Hematopoietic multipotent progenitor cell treated with erythropoietin and hydrocortisone succinate and interleukin-3 and kit ligand, for 8 days (in vitro differentiated cells): ENCODE measurements around the gene OR1M1.

ENCODE experiments used
- DNase-seq: peaks from one replicate; pipeline ENCODE4 v3.0.0-alpha.2; 2015

Gene OR1M1

DNA sequence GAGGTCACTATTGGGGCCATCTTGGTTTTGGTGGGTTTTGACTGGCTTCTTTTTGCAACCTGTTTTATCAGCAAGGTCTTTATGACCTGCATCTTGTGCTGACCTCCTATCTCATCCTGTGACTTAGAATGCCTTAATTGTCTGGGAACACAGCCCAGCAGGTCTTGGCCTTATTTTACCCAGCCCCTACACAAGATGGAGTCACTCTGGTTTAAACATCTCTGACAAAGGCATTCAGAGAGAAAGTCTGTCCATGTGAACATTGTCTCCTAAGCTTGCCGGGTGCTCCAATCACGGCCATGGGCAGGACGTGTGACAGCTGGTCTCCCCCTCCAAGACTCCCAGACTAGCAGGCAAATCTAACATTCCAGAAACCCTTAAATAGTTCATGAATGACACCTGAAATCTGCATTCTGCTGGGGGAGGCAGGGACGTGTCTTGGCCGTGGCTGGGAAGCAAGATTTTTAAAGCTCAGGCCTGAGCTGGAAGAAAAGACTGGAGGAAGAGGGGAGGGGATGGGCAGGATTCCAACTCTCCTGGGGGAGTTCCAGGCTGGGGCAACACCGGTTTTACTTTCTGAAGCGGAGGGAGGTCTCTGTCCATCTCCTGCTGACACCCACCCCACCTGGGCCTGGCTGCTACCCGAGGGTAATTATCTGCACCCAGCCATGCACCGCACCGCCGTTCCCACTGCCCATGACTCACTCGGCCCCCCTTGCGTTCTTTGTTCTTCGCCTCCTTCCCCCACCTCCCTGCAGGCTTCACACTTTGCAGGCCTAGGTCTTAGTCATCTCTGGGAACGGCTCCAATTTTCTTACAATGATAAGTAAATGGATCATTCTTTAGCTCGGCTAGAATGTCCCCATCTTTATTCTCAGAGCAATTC is 11.6 kb upstream of the OR1M1 start:
- peak; percentile 97 for DNase-seq

- no peak for DNase-seq
Observed at GRCh38 chr19:9076901-9077300, 10.0 kb upstream of the OR1M1 start.

- DNase-seq = peak; percentile 1
Observed at GRCh38 chr19:9078651-9079050, 8.2 kb upstream of the OR1M1 start.

DNA sequence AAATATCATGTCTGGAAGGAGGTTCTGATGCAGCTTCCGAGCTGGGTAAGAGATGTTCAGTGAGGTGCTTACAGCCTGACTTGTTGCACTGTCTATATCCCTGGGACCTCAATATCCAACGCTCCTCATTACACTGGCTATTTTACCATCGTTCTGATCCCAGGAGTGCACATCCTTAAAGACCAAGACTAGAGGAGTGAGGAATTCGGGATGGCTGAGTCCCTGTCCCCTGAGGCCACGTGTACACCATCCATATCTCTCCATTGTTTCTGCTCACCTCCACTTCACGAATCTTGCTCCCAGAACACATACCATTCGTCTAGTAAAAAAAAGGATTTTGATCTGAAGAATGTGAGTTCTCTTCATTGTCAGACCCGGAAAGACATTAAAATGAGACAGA is 20.5 kb downstream of the OR1M1 start, which contains the start of gene OR7G2:
OR7G2 (minus strand) TSS at position 101 of the 400 bp plus-strand sequence. CDS start 4,232 bp downstream, outside the sequence.
- DNase-seq = no peak

DNA sequence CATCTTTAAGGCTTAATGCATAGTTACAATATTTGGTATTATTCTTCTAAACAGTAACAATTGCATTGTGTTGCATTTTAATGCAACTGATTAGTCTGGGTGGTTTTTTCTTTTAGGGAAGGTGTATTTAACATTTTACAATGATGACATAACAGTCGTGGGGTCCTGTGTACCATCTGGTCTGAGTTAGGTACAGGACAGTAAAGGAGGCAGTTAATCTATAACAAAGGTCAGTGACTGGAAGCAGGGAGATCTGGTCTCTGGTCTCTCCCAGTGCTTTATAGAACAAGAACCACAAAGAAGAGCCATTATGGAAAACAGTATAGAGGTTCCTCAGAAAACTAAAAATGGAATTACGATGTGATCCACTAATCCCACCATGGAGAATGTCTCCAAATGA is 23.1 kb downstream of the OR1M1 start:
- no peak for DNase-seq

DNA sequence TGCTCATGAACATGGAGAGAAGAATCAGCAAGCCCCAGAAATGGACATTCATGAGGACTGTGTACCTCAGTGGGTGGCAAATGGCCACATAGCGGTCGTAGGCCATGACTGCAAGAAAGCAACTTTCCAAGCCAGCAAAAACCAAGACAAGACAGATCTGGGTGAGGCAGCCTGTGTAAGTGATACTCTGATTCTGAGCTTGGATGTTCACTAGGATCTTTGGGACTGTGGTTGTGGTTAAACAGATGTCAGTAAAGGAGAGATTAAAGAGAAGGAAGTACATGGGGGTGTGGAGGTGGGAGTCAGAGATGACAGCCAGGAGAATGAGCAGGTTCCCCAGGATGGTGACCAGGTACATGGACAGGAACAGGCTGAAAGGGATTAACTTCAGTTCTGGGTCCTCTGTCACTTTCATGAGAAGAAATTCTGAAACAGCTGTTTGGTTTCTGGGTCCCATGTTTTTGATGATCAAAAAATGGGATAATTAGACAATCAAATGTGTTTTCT is 28.5 kb downstream of the OR1M1 start, which contains the start of gene OR7G1:
OR7G1 (minus strand) TSS at position 457 of the 507 bp plus-strand sequence; CDS start at position 457, 0 bp downstream.
- DNase-seq = no peak

- DNase-seq = no peak
Observed at GRCh38 chr19:9116547-9116946, 29.7 kb downstream of the OR1M1 start.

DNA sequence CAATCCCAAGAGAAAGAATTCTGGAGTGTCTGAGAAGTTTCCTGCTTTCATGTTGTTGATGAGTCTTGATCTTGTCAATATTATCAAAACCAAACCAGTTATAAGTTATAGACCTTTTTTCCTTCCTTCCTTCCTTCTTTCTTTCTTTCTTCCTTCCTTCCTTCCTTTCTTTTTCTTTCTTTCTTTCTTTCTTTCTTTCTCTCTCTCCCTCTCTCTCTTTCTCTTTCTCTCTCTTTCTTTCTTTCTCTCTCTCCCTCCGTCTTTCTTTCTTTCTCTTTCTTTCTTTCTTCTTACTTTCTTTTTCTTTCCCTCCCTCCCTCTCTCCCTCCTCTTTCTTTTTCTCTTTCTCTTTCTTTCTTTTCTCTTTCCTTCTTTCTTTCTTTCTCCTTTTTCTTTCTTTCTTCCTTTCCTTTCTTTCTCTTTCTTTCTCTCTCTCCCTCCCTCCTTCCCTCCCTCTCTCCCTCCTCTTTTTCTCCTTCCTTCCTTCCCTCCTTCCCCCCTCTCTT is 40.1 kb downstream of the OR1M1 start, which contains the start of gene OR7G3:
OR7G3 (minus strand) TSS at position 51 of the 506 bp plus-strand sequence; CDS start at position 51, 0 bp downstream.
- no peak for DNase-seq

DNA sequence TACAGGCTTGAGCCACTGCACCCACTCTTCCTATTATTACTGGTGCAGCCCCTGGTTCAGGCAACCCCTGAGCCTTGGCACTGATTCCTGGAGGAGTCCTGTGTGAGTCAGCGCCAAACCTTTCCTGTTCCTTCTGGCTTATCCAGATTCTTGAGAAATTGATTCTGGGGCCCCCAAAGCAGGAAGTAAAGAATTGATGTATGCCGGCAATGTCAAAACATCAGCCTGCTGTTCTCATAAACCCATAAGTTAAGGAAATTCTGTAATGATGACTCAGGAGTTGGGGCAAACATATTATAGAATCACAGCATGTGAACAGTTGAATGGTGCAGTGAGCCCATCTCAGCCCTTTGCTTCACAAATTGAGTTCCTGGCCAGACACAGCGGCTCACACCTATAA is 41.3 kb downstream of the OR1M1 start:
- no peak for DNase-seq

GRCh38 chr19:9130965-9131364 is 44.1 kb downstream of the OR1M1 start:
- no peak for DNase-seq

- DNase-seq = no peak
Observed at GRCh38 chr19:9132422-9132821, 45.6 kb downstream of the OR1M1 start.

GRCh38 chr19:9139609-9140158 is 52.8 kb downstream of the OR1M1 start:
- no peak for DNase-seq

GRCh38 chr19:9140159-9140874 is 53.5 kb downstream of the OR1M1 start, which contains the start of gene ZNF317:
ZNF317 (plus strand) TSS chr19:9140397; CDS start chr19:9156017, 15,620 bp downstream.
- peak; percentile 96 for DNase-seq

DNA sequence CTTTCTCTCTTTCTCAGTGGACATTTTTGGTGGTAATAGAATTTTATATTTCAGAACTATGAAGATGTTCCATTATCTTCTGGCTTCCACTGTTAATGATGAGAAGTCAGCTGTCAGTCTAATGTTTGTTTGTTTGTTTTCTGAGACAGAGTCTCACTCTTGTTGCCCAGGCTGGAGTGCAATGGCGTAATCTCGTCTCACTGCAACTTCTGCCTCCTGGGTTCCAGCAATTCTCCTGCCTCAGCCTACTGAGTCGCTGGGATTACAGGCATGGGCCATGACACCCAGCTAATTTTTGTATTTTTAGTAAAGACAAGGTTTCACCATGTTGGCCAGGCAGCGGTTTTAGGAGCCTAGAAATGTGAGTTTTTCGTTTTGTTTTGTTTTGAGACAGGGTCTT is 58.1 kb downstream of the OR1M1 start:
- peak; percentile 19 for DNase-seq
